Glomerular visceral epithelial cell (primary cell): Measurements from ENCODE around the gene ZDHHC17.
"Not testable (repeated sequence)": the region's sequence is repeated elsewhere in the genome, so short reads cannot be mapped to it uniquely, and the experiment has no call there.

Experiments
- DNase-seq: peaks from one replicate; pipeline ENCODE4 v3.0.0-alpha.2; 2016; ENCODE audit errors: extremely low spot score

ZDHHC17 gene, protein sequence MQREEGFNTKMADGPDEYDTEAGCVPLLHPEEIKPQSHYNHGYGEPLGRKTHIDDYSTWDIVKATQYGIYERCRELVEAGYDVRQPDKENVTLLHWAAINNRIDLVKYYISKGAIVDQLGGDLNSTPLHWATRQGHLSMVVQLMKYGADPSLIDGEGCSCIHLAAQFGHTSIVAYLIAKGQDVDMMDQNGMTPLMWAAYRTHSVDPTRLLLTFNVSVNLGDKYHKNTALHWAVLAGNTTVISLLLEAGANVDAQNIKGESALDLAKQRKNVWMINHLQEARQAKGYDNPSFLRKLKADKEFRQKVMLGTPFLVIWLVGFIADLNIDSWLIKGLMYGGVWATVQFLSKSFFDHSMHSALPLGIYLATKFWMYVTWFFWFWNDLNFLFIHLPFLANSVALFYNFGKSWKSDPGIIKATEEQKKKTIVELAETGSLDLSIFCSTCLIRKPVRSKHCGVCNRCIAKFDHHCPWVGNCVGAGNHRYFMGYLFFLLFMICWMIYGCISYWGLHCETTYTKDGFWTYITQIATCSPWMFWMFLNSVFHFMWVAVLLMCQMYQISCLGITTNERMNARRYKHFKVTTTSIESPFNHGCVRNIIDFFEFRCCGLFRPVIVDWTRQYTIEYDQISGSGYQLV

DNA sequence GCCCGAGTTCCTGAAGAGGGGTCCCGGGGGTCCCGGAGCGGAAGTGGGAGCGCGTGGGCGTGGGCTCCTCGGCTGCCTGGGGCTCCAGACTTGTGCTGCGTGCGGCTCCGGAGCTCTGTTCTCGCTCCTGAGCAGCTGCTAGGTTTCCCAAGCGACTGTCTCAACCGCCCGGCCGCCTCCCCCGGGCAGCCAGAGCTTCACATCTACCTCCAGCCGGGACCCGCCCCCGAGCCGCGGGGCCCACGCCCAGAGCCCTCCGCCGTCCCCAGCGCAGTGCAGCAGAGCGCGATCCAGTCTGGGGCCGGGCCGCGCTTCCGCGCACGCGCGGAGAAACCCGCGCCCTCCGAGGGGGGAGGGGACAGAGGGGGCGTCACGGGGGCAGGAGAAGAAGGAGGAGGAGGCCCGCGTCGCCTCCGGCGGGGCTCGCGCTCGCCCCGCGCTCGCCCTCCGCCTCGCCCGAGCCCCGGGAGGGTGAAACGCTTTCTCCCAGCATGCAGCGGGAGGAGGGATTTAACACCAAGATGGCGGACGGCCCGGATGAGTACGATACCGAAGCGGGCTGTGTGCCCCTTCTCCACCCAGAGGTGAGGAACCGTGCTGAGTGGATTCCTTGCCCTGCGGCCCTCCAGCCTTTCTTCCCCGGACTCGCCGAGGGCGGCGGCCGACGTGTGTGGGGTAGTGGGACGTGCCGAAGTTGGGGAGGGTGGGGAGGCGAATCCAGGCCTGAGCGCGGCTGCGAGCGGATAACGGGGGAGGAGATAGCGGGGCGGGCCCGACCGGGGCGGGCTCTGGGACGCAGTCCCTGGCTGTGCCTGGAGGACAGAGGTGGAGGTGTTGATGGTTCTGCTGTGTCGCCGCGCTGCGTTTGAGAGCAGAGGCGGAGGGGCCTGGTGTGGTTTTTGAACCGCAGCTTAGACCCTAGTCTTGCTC, at the start of gene ZDHHC17:
TSS of gene ZDHHC17 (plus strand) at position 370 of the 930 bp plus-strand sequence. CDS start at position 492, 122 bp downstream.
- DNase-seq = peak; percentile 97

DNA sequence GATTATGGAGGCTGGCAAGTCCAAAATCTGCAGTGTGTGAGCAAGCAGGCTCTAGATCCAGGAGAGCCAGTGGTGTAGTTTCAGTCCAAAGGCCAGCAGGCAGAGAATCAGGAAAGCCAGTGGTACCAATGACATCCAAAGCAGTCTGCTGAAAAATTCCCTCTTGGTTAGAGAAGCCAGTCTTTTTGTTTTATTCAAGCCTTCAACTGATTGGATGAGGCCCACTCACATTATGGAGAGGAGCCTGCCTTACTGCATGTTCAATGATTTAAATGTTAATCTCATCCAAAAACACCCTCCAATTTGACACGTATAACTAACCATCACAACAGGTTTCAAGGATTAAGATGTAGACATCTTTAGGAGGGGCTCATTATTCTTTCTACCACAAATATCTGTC, 49.5 kb upstream of the ZDHHC17 start:
- no peak for DNase-seq

DNA sequence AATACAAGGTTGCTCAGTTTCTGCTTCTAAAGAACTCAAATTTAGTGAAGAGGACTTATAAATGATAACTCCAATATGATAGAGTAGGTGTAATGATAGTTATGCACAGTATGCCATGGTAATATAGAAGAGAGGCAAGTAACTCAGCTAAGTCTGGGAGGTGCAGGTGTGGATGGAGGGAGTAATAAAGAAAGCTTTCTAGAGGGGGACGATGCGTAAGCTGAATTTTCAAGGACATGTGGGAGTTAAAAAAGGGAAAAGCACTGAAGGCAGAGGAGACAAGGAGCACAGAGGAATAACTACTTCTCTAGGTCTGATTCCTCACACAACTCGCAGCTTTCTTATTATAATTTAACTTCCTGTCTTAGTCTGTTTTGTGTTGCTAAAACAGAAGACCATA, 49.1 kb upstream of the ZDHHC17 start:
- no peak for DNase-seq

DNA sequence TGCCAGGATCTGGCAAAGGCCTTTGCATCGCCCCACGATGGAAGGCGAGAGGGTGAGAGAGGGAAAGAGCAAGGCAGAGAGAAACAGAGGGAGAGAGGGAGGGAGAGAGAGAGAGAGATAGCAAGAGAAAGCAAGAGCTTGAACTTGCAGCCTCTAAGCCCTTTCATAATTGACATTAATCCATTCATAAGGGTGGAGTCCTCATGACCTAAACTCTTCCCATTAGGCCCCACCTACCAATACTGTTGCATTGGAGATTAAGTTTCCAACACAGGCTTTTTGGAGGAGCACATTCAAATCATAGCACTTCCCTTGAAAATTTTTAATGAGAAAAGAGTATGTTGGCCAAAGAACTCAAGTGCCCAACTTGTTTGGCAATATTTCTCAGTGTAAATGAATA, 48.6 kb upstream of the ZDHHC17 start:
- no peak for DNase-seq

DNA sequence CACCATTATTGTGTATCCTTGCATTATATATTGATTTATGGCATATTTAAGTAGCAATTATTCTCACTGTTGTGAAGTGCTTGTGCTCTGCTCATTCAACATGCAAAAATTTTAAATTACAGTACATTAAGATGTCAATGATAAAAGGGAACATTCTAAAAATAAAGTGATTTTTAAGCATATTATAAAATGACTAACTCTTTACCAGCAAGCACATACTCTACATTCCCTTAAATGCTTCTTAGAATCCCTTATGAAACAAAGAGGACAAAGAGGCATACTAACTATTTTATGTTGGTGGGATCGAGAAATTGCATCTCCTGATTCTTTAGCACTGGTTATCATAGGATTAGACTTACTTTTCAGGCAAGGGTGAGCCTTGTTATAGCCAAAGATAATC, 46.6 kb upstream of the ZDHHC17 start:
- DNase-seq = no peak

DNA sequence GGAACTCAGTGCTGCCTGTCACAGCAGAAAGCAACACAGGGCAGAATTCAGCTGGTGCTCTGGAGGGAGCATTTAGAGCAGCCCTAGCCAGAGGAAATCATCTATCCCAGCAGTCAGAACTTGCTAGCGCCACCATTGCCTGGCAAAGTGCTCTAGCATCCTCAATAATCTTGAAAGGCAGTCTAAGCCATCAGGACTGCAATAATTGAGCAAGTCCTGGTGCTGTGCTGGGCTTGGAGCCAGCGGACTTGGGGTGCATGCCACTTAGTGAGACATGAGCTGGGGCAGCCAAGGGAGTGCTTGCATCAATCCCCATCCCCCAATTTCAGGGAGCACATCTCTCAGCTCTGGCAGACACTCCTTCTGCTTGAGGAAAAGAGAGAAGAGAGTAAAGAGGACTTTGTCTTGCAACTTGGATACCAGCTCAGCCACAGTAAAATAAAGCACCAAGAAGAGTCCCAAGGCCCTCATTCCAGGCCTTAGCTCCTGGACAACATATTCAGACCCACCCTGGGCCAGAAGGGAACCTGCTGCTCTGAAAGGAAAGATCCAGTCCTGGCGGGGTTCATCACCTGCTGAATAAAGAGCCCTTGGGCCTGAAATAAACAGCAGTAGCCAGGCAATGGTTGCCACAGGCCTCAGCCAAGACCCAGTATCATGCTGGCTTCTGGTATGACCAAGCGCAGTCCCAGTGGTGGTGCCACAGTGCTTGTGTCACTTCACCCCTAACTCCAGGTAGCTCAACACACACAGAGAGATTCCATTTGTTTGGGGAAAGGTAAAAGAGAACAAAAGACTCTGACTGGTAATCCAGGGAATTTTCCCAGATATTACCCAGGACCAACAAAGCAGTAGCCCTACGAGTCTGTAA, 44.5 kb upstream of the ZDHHC17 start:
- peak; percentile 47 for DNase-seq

DNA sequence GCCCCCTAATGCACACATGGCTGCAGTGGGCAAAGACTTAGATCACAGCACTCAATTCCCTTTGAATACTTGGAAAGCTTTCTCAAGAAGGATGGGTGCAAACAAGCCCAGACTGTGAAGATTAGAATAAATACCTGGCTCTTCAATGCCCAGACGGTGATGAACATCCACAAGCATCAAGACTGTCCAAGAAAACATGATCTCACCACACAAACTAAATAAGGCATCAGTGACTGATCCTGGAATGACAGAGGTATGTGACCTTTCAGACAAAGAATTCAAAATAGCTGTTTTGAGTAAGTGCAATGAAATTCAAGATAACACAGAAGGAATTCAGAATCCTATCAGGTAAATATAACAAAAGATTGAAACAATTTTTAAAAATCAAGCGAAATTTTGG, 43.8 kb upstream of the ZDHHC17 start:
- peak; percentile 80 for DNase-seq

DNA sequence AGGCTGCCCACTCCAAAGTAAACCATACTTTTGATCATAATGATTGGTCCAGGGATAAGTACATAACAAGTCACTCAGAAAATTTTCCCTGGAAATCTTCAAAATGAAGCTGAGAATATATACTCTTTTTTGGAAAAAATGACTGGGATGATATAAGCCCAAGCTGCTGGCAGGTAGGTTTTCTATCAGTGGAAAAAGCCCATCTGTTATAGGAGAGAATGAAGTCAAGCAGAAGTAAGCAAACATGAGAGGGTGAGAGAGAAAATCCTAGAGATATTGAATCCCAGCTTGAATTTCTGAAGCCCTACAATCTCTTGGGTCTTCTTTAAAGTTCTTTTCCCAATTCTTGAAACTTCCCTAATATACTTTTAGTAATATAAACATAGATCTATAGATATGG, 37.3 kb upstream of the ZDHHC17 start:
- no peak for DNase-seq

DNA sequence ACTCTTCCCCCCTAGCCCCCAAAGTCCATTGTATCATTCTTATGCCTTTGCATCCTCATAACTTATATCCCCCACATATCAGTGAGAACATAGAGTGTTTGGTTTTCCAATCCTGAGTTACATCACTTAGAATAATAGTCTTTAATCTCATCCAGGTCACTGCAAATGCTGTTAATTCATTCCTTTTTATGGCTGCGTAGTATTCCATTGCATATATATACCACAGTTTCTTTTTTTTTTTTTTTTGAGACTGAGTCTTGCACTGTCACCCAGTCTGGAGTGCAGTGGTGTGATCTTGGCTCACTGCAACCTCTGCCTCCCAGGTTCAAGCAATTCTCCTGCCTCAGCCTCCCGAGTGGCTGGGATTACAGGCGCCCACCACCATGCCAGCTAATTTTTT, 31.7 kb upstream of the ZDHHC17 start:
- not testable (repeated sequence) for DNase-seq

DNA sequence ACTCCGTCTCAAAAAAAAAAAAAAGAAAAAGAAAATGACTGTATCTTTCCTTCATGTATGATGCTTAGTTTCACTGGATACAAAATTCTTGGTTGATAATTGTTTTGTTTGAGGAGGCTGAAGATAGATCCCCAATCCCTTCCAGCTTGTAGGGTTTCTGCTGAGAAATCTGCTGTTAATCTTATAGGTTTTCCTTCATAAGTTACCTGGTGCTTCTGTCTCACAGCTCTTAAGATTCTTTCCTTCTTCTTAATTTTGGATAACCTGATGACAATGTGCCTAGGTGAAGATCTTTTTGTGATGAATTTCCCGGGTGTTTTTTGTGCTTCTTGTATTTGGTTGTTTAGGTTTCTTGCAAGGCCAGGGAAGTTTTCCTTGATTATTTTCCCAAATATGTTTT, 26.2 kb upstream of the ZDHHC17 start:
- not testable (repeated sequence) for DNase-seq

DNA sequence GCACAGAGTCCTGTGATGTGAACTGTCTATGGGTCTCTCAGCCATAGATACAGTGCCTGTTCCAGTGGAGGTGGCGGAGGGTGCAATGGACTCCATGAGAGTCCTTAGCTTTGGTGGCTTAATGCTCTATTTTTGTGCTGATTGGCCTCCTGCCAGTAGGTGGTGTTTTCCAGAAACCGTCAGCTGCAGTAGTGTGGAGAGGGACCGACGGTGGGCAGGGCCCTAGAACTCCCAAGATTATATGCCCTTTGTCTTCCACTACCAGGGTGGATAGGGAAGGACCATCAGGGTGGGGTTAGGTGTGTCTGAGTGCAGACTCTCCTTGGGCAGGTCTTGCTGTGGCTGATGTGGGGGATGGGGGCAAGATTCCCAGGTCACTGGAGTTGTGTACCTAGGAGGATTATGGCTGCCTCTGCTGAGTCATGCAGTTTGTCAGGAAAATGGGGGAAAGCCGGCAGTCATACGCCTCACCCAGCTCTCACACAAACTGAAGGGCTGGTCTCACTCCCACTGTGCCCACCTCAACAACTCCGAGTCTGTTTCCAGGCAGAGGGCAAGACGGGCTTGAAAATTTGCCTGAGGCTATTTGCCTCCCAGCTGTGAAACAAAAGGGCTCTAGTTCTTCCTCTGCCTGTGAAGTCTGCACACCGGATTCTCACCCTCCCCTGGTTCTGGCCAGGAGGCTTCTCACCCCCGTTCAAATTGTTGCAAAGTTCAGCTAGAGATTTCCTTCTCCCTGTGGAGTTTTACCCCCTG, 24.9 kb upstream of the ZDHHC17 start:
- no peak for DNase-seq

DNA sequence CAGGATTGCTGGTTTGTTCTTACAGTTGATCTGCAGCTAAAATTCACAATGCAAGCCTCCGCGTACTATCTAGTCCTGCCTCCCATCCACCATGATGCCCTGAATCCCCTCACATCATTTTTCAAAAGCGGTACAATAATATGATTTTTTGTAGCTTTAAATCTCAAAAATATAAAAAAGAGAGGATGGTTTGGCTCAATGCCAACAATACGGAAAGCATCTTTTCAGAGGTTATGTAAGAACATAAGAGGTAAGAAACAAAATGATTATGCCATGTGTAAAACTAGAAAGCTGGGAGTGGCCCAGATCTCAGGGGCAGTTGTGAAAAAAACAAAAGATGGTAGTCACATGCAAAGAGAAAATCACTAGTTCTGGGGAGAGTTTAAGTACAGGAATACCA, 24.0 kb upstream of the ZDHHC17 start:
- no peak for DNase-seq

DNA sequence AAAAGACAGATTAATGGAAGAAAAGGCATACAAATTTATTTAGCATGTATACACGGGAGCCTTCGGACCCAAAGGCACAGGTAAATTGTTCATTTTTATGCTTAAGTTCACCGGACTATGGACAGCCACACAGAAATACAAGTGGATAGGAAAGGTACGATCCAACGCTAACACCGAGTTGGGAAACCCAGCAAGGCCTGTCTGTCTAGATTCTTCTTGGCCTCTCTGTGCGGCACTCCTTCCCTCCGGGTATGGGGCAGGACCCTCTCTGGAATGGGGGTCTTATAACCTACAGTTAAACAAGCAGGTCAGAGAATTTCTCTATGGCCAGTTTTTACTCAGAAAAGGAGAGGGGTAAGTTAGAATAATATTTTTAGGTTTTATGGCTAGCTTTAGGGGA, 23.4 kb upstream of the ZDHHC17 start:
- no peak for DNase-seq

DNA sequence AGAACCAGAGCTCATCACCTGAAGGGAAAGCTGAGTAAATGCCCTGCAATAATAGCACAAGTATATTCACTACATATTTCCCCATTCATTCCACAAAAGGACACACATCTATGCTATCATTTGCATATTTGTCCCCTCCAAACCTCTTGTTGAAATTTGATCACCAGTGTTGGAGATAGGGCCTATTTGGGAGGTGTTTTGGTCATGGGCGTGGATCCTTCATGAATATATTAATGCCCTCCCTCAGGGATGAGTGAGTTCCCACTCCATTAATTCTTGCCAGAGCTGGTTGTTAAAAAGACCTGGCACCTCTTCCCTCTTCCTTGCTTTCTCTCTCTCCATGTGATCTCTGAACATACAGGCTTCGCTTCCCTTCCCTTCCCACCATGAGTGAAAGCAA, 18.6 kb upstream of the ZDHHC17 start:
- no peak for DNase-seq

DNA sequence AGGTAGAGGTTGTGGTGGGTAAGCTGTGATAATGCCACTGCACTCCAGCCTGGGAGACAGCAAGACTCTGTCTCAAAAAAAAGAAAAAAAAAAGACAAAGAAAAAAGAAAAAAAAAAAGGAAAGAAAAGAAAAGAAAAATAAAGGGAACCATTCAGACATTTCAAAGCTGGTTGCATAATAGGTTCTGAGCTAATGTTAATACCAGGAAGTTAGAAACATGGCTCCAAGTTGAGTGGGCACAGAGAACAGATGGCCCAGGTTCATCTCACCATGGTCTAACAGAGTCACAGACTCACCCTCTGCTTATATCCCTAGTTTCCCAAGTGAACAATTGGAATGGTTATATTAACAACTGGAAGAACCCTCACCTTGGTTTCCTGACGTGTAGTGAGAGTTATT, 17.4 kb upstream of the ZDHHC17 start:
- DNase-seq = no peak

DNA sequence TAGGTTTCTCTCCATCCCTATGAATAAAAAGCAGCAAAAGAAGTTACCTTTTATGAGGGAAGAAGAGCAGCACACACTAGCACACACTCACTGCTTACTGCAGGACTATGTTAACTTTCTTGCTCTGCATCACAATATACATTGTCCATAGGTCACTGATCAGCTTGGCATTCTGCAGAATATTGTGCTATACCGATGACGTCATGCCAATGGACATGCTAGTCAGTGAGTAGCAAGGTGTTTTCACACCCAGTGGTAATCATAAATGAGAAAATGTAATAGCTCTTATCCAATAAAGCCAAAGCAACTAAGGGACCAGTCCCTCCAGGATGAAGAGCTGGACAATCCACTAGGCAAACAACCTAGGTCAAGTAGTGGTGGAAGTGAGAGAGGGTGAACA, 16.7 kb upstream of the ZDHHC17 start:
- no peak for DNase-seq

DNA sequence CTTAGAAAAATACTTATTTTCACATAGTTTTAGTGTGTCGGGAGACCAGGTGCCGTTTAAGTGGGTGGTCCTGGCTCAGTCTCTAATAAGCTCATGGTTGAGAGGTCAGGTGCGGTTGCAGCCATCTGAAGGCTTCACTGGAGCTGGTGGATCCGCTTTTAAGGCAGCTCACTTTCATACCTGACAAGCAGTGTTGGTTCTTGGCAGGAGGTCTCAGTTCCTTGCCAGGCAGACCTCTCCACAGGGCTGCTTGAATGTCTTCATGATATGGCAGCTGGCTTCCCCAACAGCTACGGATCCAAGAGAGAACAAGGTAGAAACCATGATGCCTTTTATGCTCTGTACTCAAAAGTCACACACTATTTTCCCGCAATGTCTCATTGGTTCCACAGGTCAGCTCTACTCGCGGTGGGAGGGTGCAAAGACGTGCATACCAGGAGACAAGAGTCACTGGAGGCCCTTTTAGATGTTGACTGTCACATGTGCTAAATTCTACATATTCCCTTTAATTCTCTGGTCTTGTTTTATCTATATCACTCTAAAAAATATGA, 8.0 kb upstream of the ZDHHC17 start:
- DNase-seq = no peak

DNA sequence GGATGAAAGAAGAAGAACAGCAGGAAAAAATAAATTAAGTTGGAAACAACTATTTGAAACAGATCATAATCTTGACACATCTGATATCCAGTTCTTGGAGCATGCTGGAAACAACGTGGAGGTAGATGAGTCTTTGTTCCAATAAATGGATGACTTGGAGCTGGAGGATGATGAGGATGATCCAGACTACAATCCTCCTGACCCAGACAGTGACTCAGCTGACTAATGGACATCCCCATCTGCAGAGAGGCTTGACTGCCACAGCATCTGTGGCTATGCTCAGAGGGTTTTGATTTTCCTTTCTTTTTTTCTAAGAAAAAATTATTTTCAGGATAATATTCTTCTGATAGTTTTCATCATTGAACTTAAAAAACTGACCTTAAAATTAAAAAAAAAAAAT, 6.2 kb upstream of the ZDHHC17 start:
- peak; percentile 45 for DNase-seq

DNA sequence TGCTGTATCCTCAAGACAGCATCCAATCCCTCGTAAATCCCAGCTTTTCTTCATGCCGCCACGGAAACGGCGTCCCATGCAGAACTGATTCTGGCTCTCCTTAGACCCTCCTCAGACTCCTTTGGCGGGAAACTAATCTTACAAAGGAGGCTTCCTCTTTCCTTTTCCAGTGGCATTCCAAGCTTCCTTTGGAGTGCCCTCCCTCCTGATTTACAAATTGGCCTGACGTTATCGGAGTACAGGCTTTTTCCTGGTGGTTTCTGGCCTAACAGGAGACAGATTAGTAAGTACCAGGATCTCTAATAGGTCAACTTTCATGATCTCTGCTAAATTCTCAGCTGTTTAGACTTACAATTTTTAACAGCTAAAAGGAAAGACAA, 1.3 kb upstream of the ZDHHC17 start:
- DNase-seq = no peak

DNA sequence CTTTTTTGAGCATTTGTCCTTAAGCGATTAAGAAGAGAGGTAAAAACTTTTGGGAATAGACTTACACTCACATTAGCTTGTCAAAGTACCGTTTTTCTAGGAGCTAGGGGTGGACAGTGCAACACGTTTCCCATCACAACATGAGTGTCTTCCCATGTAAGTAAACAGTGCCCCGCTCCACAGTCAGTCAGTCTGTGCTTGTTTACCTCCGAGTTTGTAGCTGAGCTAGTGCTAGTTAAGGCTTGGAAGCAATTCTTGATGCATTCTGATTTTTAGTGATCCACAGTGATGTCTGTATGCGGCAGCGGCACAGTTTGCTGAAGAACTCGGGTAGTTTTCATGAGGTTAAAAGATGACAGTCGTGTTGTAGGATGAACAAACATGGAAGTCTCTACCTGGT, 941 bp downstream of the ZDHHC17 start:
- DNase-seq = no peak
